Gastrocnemius medialis (tissue), 4 donors: ENCODE data around the gene RETSAT. TPM values are rescaled to one million over a fixed set of nuclear protein-coding genes. Genes with fewer than 3 reads are reported as not detected.
"Not testable (repeated sequence)": the region's sequence is repeated elsewhere in the genome, so short reads cannot be mapped to it uniquely, and the experiment has no call there.

Experiments used
- ATAC-seq, 2 donors: fragments of 150-250 bp; one replicate each; pipeline ENCODE4 v1.9.1; 2016
- DNase-seq, 2 donors: peaks; one replicate each; pipeline ENCODE4 v3.0.0-alpha.2; 2019
- H3K27ac ChIP-seq, 4 donors: fragments of 200-600 bp; sonication (generic); 1 replicate in 1 of 4; 2 replicates in 3 of 4; pipeline ENCODE4 v1.5.1; 2016 to 2018; ENCODE audit warnings: mild to moderate bottlenecking in 2 of 4, moderate library complexity in 1 of 4
- H3K27me3 ChIP-seq, 3 donors: fragments of 200-600 bp; sonication (generic) in 2 of 3; 1 replicate in 1 of 3; 2 replicates in 2 of 3; pipeline versions ENCODE4 v1.5.1 to v1.6.0; 2016 to 2019; ENCODE audit warnings: mild to moderate bottlenecking in 1 of 3, moderate library complexity in 1 of 3
- H3K36me3 ChIP-seq, 2 donors: fragments of 200-600 bp; sonication (generic) in 1 of 2; one replicate each; pipeline ENCODE4 v1.5.1; 2017 to 2018
- H3K4me1 ChIP-seq, 2 donors: fragments of 200-600 bp; sonication (generic) in 1 of 2; one replicate each; pipeline ENCODE4 v1.5.1; 2016 to 2017; ENCODE audit warnings: mild to moderate bottlenecking in 2 of 2
- H3K4me3 ChIP-seq, 4 donors: fragments of 200-600 bp; sonication (generic) in 3 of 4; 1 replicate in 1 of 4; 2 replicates in 3 of 4; pipeline ENCODE4 v1.5.1; 2016 to 2019; ENCODE audit warnings: mild to moderate bottlenecking in 2 of 4
- H3K9me3 ChIP-seq, 3 donors: fragments of 200-600 bp; sonication (generic) in 2 of 3; 1 replicate in 1 of 3; 2 replicates in 2 of 3; pipeline ENCODE4 v1.5.1; 2016 to 2019
- CTCF ChIP-seq, 5 experiments: fragments of 450-650 bp in 3 of 5; fragments of 200-600 bp in 2 of 5; sonication (generic) in 2 of 5; IDR thresholded peaks in 4 of 5; conservative IDR thresholded peaks in 1 of 5; 1 replicate in 4 of 5; 2 replicates in 1 of 5; pipeline ENCODE4 v1.5.1; 2016 to 2019; ENCODE audit warnings: antibody characterized with exemption in 5 of 5, mild to moderate bottlenecking in 3 of 5, moderate library complexity in 3 of 5
- POLR2A ChIP-seq, 2 donors: fragments of 450-650 bp; IDR thresholded peaks; one replicate each; pipeline ENCODE4 v1.6.1; 2017; ENCODE audit warnings: antibody characterized with exemption in 2 of 2, mild to moderate bottlenecking in 2 of 2, moderate library complexity in 2 of 2
- in situ Hi-C, 4 donors: fragments of 200-750 bp; cut with MboI; loops; one replicate each; pipeline versions ENCODE4 v1.15.0 to v1.8.0; 2017; ENCODE audit warnings: low sequenced_read_pairs in 4 of 4
- intact Hi-C: fragments of 100-400 bp; cut with DNase I; formaldehyde crosslinking; loops from one replicate; pipeline ENCODE4 v1.15.1; 2023; ENCODE audit warnings: low total_unique reads
- total RNA-seq, 4 donors: library from RNA; depleted of rRNA; stranded (reverse); fragments of >200 nt; gene quantifications; one replicate each; pipeline versions ENCODE4 v1.1.0 to v1.2.3, GENCODE V29; 2016

The RETSAT gene
- total RNA-seq, 4 donors from 2014 or later, result 62.2 to 151 (median 116) TPM

GRCh38 chr2:85368921-85369320, 14.6 kb upstream of the RETSAT start:
- H3K36me3 ChIP-seq, result peaks cover 0 to 54% of the 10 kb centered on the region in 2 donors
- no peak overlapping the region for H3K4me3 ChIP-seq
- no peak overlapping the region for H3K27ac ChIP-seq
- in situ Hi-C loops (loop anchor here in 1 of 4 donors (25.0 kb wide), 1 partner anchor 818 kb away; the partner anchor contains the start of genes IMMT and MRPL35), intact Hi-C loops (no loop called here)
- DNase-seq (no peak), ATAC-seq (no peak)
- H3K4me1 ChIP-seq, result no peaks in the 10 kb centered on the region
- no peaks in the 10 kb centered on the region for H3K27me3 ChIP-seq
- no peak for TF ChIP-seq CTCF (IDR thresholded peaks at IDR 0.05 in 4 of 5, conservative IDR thresholded peaks at IDR 0.05 in 1 of 5)
- no peak for TF ChIP-seq POLR2A (IDR thresholded peaks at IDR 0.05)
- no peaks in the 10 kb centered on the region for H3K9me3 ChIP-seq

- ATAC-seq (no peak), DNase-seq (no peak)
- H3K27ac ChIP-seq, result no peak overlapping the region
- in situ Hi-C loops, result loop anchor here in 1 of 4 donors (25.0 kb wide), 1 partner anchor 820 kb away; the partner anchor contains the start of genes IMMT and MRPL35
- no peaks in the 10 kb centered on the region for H3K27me3 ChIP-seq
- intact Hi-C loops, result no loop called here
- no peaks in the 10 kb centered on the region for H3K9me3 ChIP-seq
- TF ChIP-seq CTCF (IDR thresholded peaks at IDR 0.05 in 4 of 5, conservative IDR thresholded peaks at IDR 0.05 in 1 of 5), result no peak
- TF ChIP-seq POLR2A (IDR thresholded peaks at IDR 0.05), result no peak
- peaks cover 0 to 62% of the 10 kb centered on the region in 2 donors for H3K36me3 ChIP-seq
- no peak overlapping the region for H3K4me3 ChIP-seq
- H3K4me1 ChIP-seq, result no peaks in the 10 kb centered on the region
Measured at GRCh38 chr2:85367180-85367579, 12.9 kb upstream of the RETSAT start.

GRCh38 chr2:85362653-85363387, 8.5 kb upstream of the RETSAT start:
- H3K9me3 ChIP-seq, ATAC-seq, H3K27ac ChIP-seq, H3K4me1 ChIP-seq, DNase-seq, H3K27me3 ChIP-seq, H3K4me3 ChIP-seq, intact Hi-C loops: not testable (repeated sequence)
- peaks cover 0 to 51% of the 10 kb centered on the region in 2 donors for H3K36me3 ChIP-seq
- in situ Hi-C loops, result loop anchor here in 1 of 4 donors (25.0 kb wide), 1 partner anchor 824 kb away; the partner anchor contains the start of genes IMMT and MRPL35

GRCh38 chr2:85357736-85358135, 3.4 kb upstream of the RETSAT start:
- peaks cover 33 to 37% of the 10 kb centered on the region in 2 donors for H3K4me1 ChIP-seq

More at GRCh38 chr2:85357736-85358135, 3.4 kb upstream of the RETSAT start:
- in situ Hi-C loops (loop anchor here in 1 of 4 donors (25.0 kb wide), 1 partner anchor 830 kb away; the partner anchor contains the start of genes IMMT and MRPL35), intact Hi-C loops (no loop called here)
- H3K27me3 ChIP-seq, result no peaks in the 10 kb centered on the region
- no peak for DNase-seq
- ATAC-seq, result no peak
- H3K9me3 ChIP-seq, result no peaks in the 10 kb centered on the region
- H3K27ac ChIP-seq, result peak overlapping the region; percentile 93 to 96 (median 96)
- H3K4me3 ChIP-seq, result no peak overlapping the region
- no peak for TF ChIP-seq POLR2A (IDR thresholded peaks at IDR 0.05)
- no peak for TF ChIP-seq CTCF (IDR thresholded peaks at IDR 0.05 in 4 of 5, conservative IDR thresholded peaks at IDR 0.05 in 1 of 5)
- peaks cover 0 to 29% of the 10 kb centered on the region in 2 donors for H3K36me3 ChIP-seq
